ENCODE results near the gene BTBD9. TPM values are rescaled to one million over a fixed set of nuclear protein-coding genes. Genes with fewer than 3 reads are reported as not detected.

BTBD9 gene
- total RNA-seq, 1 experiment from 2014 or later = 12.5 TPM

GRCh38 chr6:38174315-38174714 lies 465.4 kb downstream of the BTBD9 start:
- Mint-ChIP-seq H3K4me1 (ENCODE audit: insufficient read depth, unreplicated experiment) (peaks cover 7% of the 10 kb centered on the region), H3K9me3 (ENCODE audit: unreplicated experiment) (no peaks in the 10 kb centered on the region), H3K4me3 (ENCODE audit: unreplicated experiment) (no peak overlapping the region), H3K27me3 (ENCODE audit: insufficient read depth, unreplicated experiment) (no peaks in the 10 kb centered on the region), H3K27ac (ENCODE audit: low read depth, unreplicated experiment) (no peak overlapping the region), H3K36me3 (ENCODE audit: insufficient read depth, unreplicated experiment) (peaks cover 13% of the 10 kb centered on the region)
- intact Hi-C loops (cut with micrococcal nuclease) = no loop called here
- POLR2A ChIA-PET = no interaction called here
- no peak for TF ChIP-seq CTCF (IDR thresholded peaks at IDR 0.05; ENCODE audit: unreplicated experiment)
- DNase-seq (ENCODE audit: unreplicated experiment) = no peak
- CTCF ChIA-PET = no interaction called here
- BruUV-seq (replicated peaks) = no TSS peak

GRCh38 chr6:38173909-38174308 lies 465.8 kb downstream of the BTBD9 start:
- TF ChIP-seq CTCF (IDR thresholded peaks at IDR 0.05; ENCODE audit: unreplicated experiment) = no peak
- no peak overlapping the region for H3K4me3 Mint-ChIP-seq (ENCODE audit: unreplicated experiment)
- no peak overlapping the region for H3K27ac Mint-ChIP-seq (ENCODE audit: low read depth, unreplicated experiment)
- POLR2A ChIA-PET = no interaction called here
- H3K4me1 Mint-ChIP-seq (ENCODE audit: insufficient read depth, unreplicated experiment) = peaks cover 7% of the 10 kb centered on the region
- H3K9me3 Mint-ChIP-seq (ENCODE audit: unreplicated experiment) = no peaks in the 10 kb centered on the region
- H3K27me3 Mint-ChIP-seq (ENCODE audit: insufficient read depth, unreplicated experiment) = no peaks in the 10 kb centered on the region
- CTCF ChIA-PET = no interaction called here
- BruUV-seq (replicated peaks) = TSS peak; percentile 25
- no peak for DNase-seq (ENCODE audit: unreplicated experiment)
- intact Hi-C loops (cut with micrococcal nuclease) = no loop called here
- H3K36me3 Mint-ChIP-seq (ENCODE audit: insufficient read depth, unreplicated experiment) = peaks cover 17% of the 10 kb centered on the region

- BruUV-seq (replicated peaks) = no TSS peak
- Mint-ChIP-seq H3K4me3 (ENCODE audit: unreplicated experiment) (no peak overlapping the region), H3K27me3 (ENCODE audit: insufficient read depth, unreplicated experiment) (no peaks in the 10 kb centered on the region), H3K9me3 (ENCODE audit: unreplicated experiment) (no peaks in the 10 kb centered on the region), H3K36me3 (ENCODE audit: insufficient read depth, unreplicated experiment) (peaks cover 17% of the 10 kb centered on the region), H3K4me1 (ENCODE audit: insufficient read depth, unreplicated experiment) (peaks cover under 1% of the 10 kb centered on the region), H3K27ac (ENCODE audit: low read depth, unreplicated experiment) (no peak overlapping the region)
- no peak for TF ChIP-seq CTCF (IDR thresholded peaks at IDR 0.05; ENCODE audit: unreplicated experiment)
- intact Hi-C loops (cut with micrococcal nuclease) = no loop called here
- ChIA-PET POLR2A (no interaction called here), CTCF (interaction anchor here (0.6 to 1.9 kb wide), 3 partner anchors 148 to 321 kb away, joined by 3 to 5 read pairs (median 3); no protein-coding TSS in a partner anchor)
- no peak for DNase-seq (ENCODE audit: unreplicated experiment)
Measured at GRCh38 chr6:38172739-38173410, 466.9 kb downstream of the BTBD9 start.

- no peaks in the 10 kb centered on the region for H3K9me3 Mint-ChIP-seq (ENCODE audit: unreplicated experiment)
- peaks cover 17% of the 10 kb centered on the region for H3K36me3 Mint-ChIP-seq (ENCODE audit: insufficient read depth, unreplicated experiment)
- no TSS peak for BruUV-seq (replicated peaks)
- no peak for TF ChIP-seq CTCF (IDR thresholded peaks at IDR 0.05; ENCODE audit: unreplicated experiment)
- H3K27me3 Mint-ChIP-seq (ENCODE audit: insufficient read depth, unreplicated experiment) = no peaks in the 10 kb centered on the region
- no peak for DNase-seq (ENCODE audit: unreplicated experiment)
- intact Hi-C loops (cut with micrococcal nuclease) = no loop called here
- no peak overlapping the region for H3K4me3 Mint-ChIP-seq (ENCODE audit: unreplicated experiment)
- H3K27ac Mint-ChIP-seq (ENCODE audit: low read depth, unreplicated experiment) = no peak overlapping the region
- CTCF ChIA-PET = interaction anchor here (0.6 to 1.9 kb wide), 4 partner anchors 148 to 676 kb away, joined by 3 to 5 read pairs (median 4); no protein-coding TSS in a partner anchor
- H3K4me1 Mint-ChIP-seq (ENCODE audit: insufficient read depth, unreplicated experiment) = no peaks in the 10 kb centered on the region
- POLR2A ChIA-PET = no interaction called here
Measured at GRCh38 chr6:38171997-38172738, 467.6 kb downstream of the BTBD9 start.
